Measurements from ENCODE around the gene ELP6.

DNA sequence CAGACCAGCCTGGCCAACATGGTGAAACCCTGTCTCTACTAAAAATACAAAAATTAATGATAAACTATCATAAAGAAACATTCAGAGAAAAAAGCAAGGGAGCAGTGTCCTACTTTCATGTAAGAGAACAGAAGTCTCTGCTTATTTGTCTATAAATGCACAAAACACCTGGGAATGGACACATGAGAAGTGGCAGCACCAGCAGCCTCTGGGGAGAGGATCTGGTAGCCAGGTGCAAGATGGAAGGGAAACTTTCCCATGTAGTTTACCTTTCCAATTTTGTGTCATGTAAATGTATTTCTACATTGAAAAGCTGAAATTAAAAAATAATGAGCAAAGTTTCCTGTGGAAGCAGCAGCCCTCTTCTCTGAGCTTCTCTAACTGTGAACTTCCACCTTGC is 56.5 kb downstream of the ELP6 start:
- TF ChIP-seq FOXK2 (IDR thresholded peaks at IDR 0.05) (no peak), LEF1 (IDR thresholded peaks at IDR 0.05; ENCODE audit: borderline replicate concordance) (no peak), SUZ12 (IDR thresholded peaks at IDR 0.05) (no peak), BHLHE40 (IDR thresholded peaks at IDR 0.05; ENCODE audit: borderline replicate concordance) (no peak), ARNT (IDR thresholded peaks at IDR 0.05) (no peak), SP1 (IDR thresholded peaks at IDR 0.05) (no peak), ZNF384 (IDR thresholded peaks at IDR 0.05) (no peak), TARDBP (IDR thresholded peaks at IDR 0.05) (no peak), NFRKB (IDR thresholded peaks at IDR 0.05) (no peak), HDGF (IDR thresholded peaks at IDR 0.05; ENCODE audit: borderline replicate concordance) (no peak)
- TF ChIP-seq, protein P1, sequence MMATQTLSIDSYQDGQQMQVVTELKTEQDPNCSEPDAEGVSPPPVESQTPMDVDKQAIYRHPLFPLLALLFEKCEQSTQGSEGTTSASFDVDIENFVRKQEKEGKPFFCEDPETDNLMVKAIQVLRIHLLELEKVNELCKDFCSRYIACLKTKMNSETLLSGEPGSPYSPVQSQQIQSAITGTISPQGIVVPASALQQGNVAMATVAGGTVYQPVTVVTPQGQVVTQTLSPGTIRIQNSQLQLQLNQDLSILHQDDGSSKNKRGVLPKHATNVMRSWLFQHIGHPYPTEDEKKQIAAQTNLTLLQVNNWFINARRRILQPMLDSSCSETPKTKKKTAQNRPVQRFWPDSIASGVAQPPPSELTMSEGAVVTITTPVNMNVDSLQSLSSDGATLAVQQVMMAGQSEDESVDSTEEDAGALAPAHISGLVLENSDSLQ (IDR thresholded peaks at IDR 0.05): no peak
